PC-9 (cell line): ENCODE measurements around the gene KIF3C. TPM values are rescaled to one million over a fixed set of nuclear protein-coding genes. Genes with fewer than 3 reads are reported as not detected.

Source experiments
- BruUV-seq: library from RNA; stranded (reverse); fragments of 400-500 nt; replicated peaks from 2 replicates; lab custom pipeline; 2021; lab: Mats Ljungman, UMichigan
- CTCF ChIA-PET: fragments of 300-600 bp; sonication (Branson Sonifier 250); formaldehyde crosslinking; loops from one replicate; lab custom pipeline; 2022; ENCODE audit warnings: antibody characterized with exemption; lab: Charles Lee
- POLR2A ChIA-PET: fragments of 300-600 bp; sonication (Branson Sonifier 250); formaldehyde crosslinking; loops from one replicate; lab custom pipeline; 2022; ENCODE audit warnings: antibody characterized with exemption; ENCODE audit not compliant: unreplicated experiment; lab: Charles Lee
- DNase-seq, 2 experiments: peaks; one replicate each; pipeline versions ENCODE4 v3.0.0 to v3.0.0-alpha.2; 2015 to 2022; ENCODE audit warnings: mixed read lengths in 1 of 2
- H2AFZ ChIP-seq: fragments of 200-600 bp; sonication (generic); 2 replicates; pipeline ENCODE4 v1.8.1; 2017; ENCODE audit warnings: antibody characterized with exemption
- H3F3A ChIP-seq: fragments of 200-600 bp; sonication (generic); 2 replicates; pipeline ENCODE4 v1.8.1; 2017; ENCODE audit warnings: antibody characterized with exemption, mild to moderate bottlenecking, low read depth; ENCODE audit not compliant: insufficient read depth
- H3K27ac ChIP-seq: fragments of 200-600 bp; sonication (generic); 2 replicates; pipeline ENCODE4 v1.6.1; 2016; ENCODE audit warnings: mixed run types
- H3K27me3 ChIP-seq: fragments of 200-600 bp; sonication (generic); 2 replicates; pipeline ENCODE4 v1.6.1; 2016; ENCODE audit warnings: low read depth, mixed run types; ENCODE audit not compliant: insufficient read depth
- H3K36me3 ChIP-seq: fragments of 200-600 bp; sonication (generic); 2 replicates; pipeline ENCODE4 v1.6.1; 2016; ENCODE audit warnings: low read depth, mixed run types
- H3K4me1 ChIP-seq: fragments of 200-600 bp; sonication (generic); replicated peaks from 2 replicates; pipeline ENCODE4 v1.6.1; 2016; ENCODE audit warnings: mixed run types; ENCODE audit not compliant: insufficient read depth
- H3K4me2 ChIP-seq: fragments of 200-600 bp; sonication (generic); 2 replicates; pipeline ENCODE4 v1.6.1; 2017; ENCODE audit warnings: mixed run types
- H3K4me3 ChIP-seq: fragments of 200-600 bp; sonication (generic); 2 replicates; pipeline ENCODE4 v1.6.1; 2016; ENCODE audit warnings: mixed run types
- H3K79me2 ChIP-seq: fragments of 200-600 bp; sonication (generic); 2 replicates; pipeline ENCODE4 v1.6.1; 2017; ENCODE audit warnings: low read depth, mixed run types
- H3K9me2 ChIP-seq: fragments of 200-600 bp; sonication (generic); 2 replicates; pipeline ENCODE4 v1.8.1; 2017; ENCODE audit warnings: mild to moderate bottlenecking; ENCODE audit not compliant: insufficient read depth
- H3K9me3 ChIP-seq: fragments of 200-600 bp; sonication (generic); 2 replicates; pipeline ENCODE4 v1.8.1; 2016; ENCODE audit warnings: low read depth; ENCODE audit not compliant: insufficient read depth
- H4K20me1 ChIP-seq: fragments of 200-600 bp; sonication (generic); 2 replicates; pipeline ENCODE4 v1.8.1; 2017; ENCODE audit not compliant: insufficient read depth
- CTCF ChIP-seq: fragments of 200-600 bp; sonication (generic); conservative IDR thresholded peaks from 2 replicates; pipeline ENCODE4 v1.6.1; 2017; ENCODE audit warnings: mixed run types, antibody characterized with exemption, mild to moderate bottlenecking, moderate library complexity
- EZH2 ChIP-seq: fragments of 200-600 bp; sonication (generic); IDR thresholded peaks from 2 replicates; pipeline ENCODE4 v1.8.0; 2017; ENCODE audit warnings: antibody characterized with exemption, low read depth
- intact Hi-C: fragments of 100-400 bp; cut with micrococcal nuclease; formaldehyde crosslinking; loops from one replicate; pipeline ENCODE4 v1.10.0; 2022; ENCODE audit not compliant: unreplicated experiment
- total RNA-seq: library from RNA; stranded (reverse); gene quantifications from 2 replicates; pipeline ENCODE4 v1.2.3, GENCODE V29; 2021

The KIF3C gene
- total RNA-seq, 1 experiment from 2014 or later: 50.5 TPM

DNA sequence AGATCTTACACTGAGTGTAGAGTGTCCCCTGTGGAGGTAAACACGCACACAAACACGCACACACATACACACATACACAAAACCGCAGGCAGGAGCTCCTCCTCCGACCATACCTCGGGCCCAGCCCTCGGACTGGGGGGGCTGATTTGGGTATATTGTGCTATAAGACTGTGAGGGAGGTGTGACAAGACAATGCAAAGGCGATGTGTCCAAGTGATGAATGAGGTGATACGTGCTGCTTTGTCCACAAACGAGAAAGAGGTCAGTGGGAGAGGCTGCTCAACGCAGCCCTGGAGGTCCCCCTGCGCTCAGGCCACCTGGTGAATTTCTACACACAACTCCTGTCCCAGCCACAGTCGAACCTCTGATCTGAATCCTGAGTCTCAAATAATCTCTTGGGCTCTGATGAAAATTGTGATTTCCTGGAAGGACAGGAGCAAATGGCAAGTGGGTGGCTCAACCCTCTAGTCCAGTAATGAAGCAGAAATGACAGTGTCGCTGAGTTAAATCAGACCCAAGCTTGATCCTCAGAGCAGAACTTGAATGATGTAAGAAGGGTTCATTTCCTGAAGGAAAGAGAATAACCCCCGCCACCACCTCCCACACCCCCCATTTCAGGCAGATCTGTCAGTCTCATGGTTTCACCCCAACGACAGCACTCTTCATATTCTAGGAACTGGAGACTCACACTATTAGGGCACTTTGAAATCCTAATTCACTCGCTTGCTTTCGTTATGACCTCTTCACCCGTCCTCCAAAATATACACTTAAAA is 55.1 kb downstream of the KIF3C start:
- no peaks in the 10 kb centered on the region for H4K20me1 ChIP-seq
- no peak overlapping the region for H3K4me2 ChIP-seq
- TF ChIP-seq EZH2 (no peak), CTCF (no peak)
- H3K4me3 ChIP-seq: no peak overlapping the region
- ChIA-PET POLR2A (no interaction called here), CTCF (no interaction called here)
- no peak for DNase-seq
- H2AFZ ChIP-seq: no peak overlapping the region
- H3K36me3 ChIP-seq: no peaks in the 10 kb centered on the region
- no peaks in the 10 kb centered on the region for H3K79me2 ChIP-seq
- H3K9me2 ChIP-seq: no peaks in the 10 kb centered on the region
- no peaks in the 10 kb centered on the region for H3K27me3 ChIP-seq
- intact Hi-C loops: no loop called here
- H3K9me3 ChIP-seq: no peaks in the 10 kb centered on the region
- no peaks in the 10 kb centered on the region for H3F3A ChIP-seq
- H3K4me1 ChIP-seq: no peaks in the 10 kb centered on the region
- no peak overlapping the region for H3K27ac ChIP-seq
- no TSS peak for BruUV-seq

DNA sequence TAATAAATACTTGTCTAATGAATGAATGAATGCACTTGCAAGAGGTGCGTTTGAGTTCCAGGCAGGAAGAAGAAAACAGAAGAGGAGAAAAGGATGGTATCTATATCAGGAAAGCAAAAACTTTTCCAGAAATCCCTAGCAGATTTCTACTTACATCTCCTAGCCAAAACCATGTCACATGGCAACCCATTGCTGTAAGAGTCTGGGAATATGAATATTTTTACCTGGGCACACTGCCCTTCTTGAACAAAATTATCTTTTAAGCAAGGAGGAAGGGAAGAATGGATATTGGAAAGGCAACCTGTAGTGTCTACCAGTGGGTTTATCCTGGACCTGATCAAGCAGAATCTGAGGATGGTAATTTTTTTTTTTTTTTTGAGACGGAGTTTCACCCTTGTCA is 59.8 kb downstream of the KIF3C start:
- H3K27ac ChIP-seq: no peak overlapping the region
- H3K36me3 ChIP-seq: no peaks in the 10 kb centered on the region
- no peak for TF ChIP-seq EZH2
- peak in 1 of 2 experiments; percentile 19 for DNase-seq
- H3K9me3 ChIP-seq: no peaks in the 10 kb centered on the region
- no peak overlapping the region for H2AFZ ChIP-seq
- CTCF ChIA-PET: no interaction called here
- 0 out of 2 replicates have a peak, but pooled peaks cover 6% of the 10 kb centered on the region for H3F3A ChIP-seq
- no peaks in the 10 kb centered on the region for H3K9me2 ChIP-seq
- POLR2A ChIA-PET: interaction anchor here (0.6 kb wide), 1 partner anchor 423 kb away, joined by 6 read pairs; no protein-coding TSS in a partner anchor
- H3K4me2 ChIP-seq: no peak overlapping the region
- no peaks in the 10 kb centered on the region for H3K79me2 ChIP-seq
- intact Hi-C loops: no loop called here
- no peak overlapping the region for H3K4me3 ChIP-seq
- H4K20me1 ChIP-seq: no peaks in the 10 kb centered on the region
- H3K4me1 ChIP-seq: no peaks in the 10 kb centered on the region
- BruUV-seq: no TSS peak
- no peaks in the 10 kb centered on the region for H3K27me3 ChIP-seq

DNA sequence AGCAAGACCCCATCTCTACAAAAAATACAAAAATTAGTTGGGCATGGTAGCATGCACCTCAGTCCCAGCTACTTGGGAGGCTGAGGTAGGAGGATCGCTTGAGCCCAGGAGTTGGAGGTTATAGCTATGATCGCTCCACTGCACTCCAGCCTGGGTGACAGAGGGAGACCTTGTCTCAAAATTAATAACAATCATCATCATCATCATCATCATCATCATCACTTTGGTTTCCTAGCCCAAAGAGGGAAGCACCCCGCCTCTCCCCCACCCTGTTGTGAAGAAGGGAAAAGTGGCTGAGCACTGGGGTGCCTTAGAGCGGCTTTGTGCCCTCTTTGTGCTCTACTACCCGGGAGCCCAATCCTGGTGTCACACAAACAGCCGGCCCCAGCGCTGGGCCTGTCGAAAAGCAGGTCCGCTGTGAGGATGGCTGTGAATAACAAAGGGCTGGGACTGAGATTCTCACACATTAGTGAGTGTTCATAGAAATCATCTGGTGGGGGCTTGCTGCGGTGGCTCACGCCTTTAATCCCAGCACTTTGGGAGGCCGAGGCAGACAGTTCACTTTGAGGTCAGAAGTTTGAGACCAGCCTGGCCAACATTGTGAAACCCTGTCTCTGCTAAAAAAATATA is 61.4 kb downstream of the KIF3C start:
- Histone ChIP-seq H3F3A (0 out of 2 replicates have a peak, but pooled peaks cover 6% of the 10 kb centered on the region), H2AFZ (no peak overlapping the region), H3K4me3 (no peak overlapping the region), H3K27me3 (no peaks in the 10 kb centered on the region), H3K9me3 (no peaks in the 10 kb centered on the region), H3K4me2 (no peak overlapping the region), H3K9me2 (no peaks in the 10 kb centered on the region), H3K27ac (no peak overlapping the region), H3K36me3 (no peaks in the 10 kb centered on the region), H3K79me2 (no peaks in the 10 kb centered on the region), H3K4me1 (no peaks in the 10 kb centered on the region), H4K20me1 (no peaks in the 10 kb centered on the region)
- POLR2A ChIA-PET: no interaction called here
- no peak for DNase-seq
- TF ChIP-seq EZH2: no peak
- TF ChIP-seq CTCF: no peak
- intact Hi-C loops: no loop called here
- BruUV-seq: no TSS peak
- CTCF ChIA-PET: no interaction called here
